ENCODE results near the gene UBR7.

GRCh38 chr14:93274055-93274806 is 67.2 kb downstream of the UBR7 start:
- no peak for TF ChIP-seq L3MBTL2 (conservative IDR thresholded peaks at IDR 0.05)
- TF ChIP-seq ARNT (IDR thresholded peaks at IDR 0.05) = no peak
- no peak for TF ChIP-seq SP1 (IDR thresholded peaks at IDR 0.05)
- TF ChIP-seq FOXM1 (IDR thresholded peaks at IDR 0.05; ENCODE audit: borderline replicate concordance) = no peak

Measured in HEK293T (cell line).